A549 (cell line): ENCODE data around the gene MAPRE2. TPM values are rescaled to one million over a fixed set of nuclear protein-coding genes. Genes with fewer than 3 reads are reported as not detected.

Experiments used
- ATAC-seq, 2 experiments: fragments of 200-7000 bp in 1 of 2; fragments of >200 bp in 1 of 2; cut with Nextera tagmentation in 1 of 2; cut with Tn5 transposase in 1 of 2; 3 replicates each; pipeline versions ENCODE4 v1.8.0 to v1.9.1; 2018 to 2020; ENCODE audit warnings: mild to moderate bottlenecking in 1 of 2, moderate library complexity in 1 of 2
- CTCF ChIA-PET: fragments of 300-600 bp; sonication (Branson Sonifier 250); formaldehyde crosslinking; extraction: SDS; loops from one replicate; lab custom pipeline; 2021; ENCODE audit warnings: antibody characterized with exemption, inconsistent platforms; lab: Yijun Ruan, JAX
- POLR2A ChIA-PET: fragments of 350-600 bp; formaldehyde crosslinking; extraction: SDS; loops from one replicate; lab custom pipeline; 2021; ENCODE audit warnings: antibody characterized with exemption, inconsistent platforms; lab: Yijun Ruan, JAX
- DNase-seq, 2 experiments: peaks; one replicate each; pipeline versions ENCODE4 v3.0.0 to v3.0.0-alpha.2; 2011 to 2016; ENCODE audit warnings: low read depth in 1 of 2, low spot score in 1 of 2
- FAIRE-seq: peaks from 2 replicates; lab custom pipeline; 2011; peaks lifted over from hg19 to GRCh38; lab: Jason Lieb, UNC
- H3K27ac ChIP-seq, 2 experiments: fragments of >200 bp; sonication (Bioruptor Twin); formaldehyde crosslinking; 3 replicates each; pipeline ENCODE4 v1.5.1; 2016 to 2017
- H3K4me1 ChIP-seq: fragments of >200 bp; sonication (Bioruptor Twin); formaldehyde crosslinking; 3 replicates; pipeline ENCODE4 v1.6.1; 2016
- H3K4me2 ChIP-seq: fragments of >200 bp; sonication (Bioruptor Twin); formaldehyde crosslinking; 3 replicates; pipeline ENCODE4 v1.6.1; 2016
- H3K4me3 ChIP-seq: fragments of >200 bp; sonication (Bioruptor Twin); formaldehyde crosslinking; 3 replicates; pipeline ENCODE4 v1.5.1; 2016
- H3K9me3 ChIP-seq: fragments of >200 bp; sonication (Bioruptor Twin); formaldehyde crosslinking; 3 replicates; pipeline ENCODE4 v1.6.1; 2016
- ATOH8 ChIP-seq: fragments of 250-450 bp; sonication (Bioruptor Pico); IDR thresholded peaks from 2 replicates; pipeline ENCODE4 v1.5.0; 2020; ENCODE audit warnings: low read depth, mild to moderate bottlenecking, moderate library complexity
- BHLHE40 ChIP-seq: IDR thresholded peaks from 2 replicates; pipeline ENCODE4 v1.6.1; 2012; ENCODE audit warnings: low read depth, low read length, inconsistent platforms
- CBX2 ChIP-seq: fragments of 200-600 bp; sonication (generic); IDR thresholded peaks from 2 replicates; pipeline ENCODE4 v1.6.1; 2016; ENCODE audit warnings: low read depth, mild to moderate bottlenecking, borderline replicate concordance
- CTCF ChIP-seq: fragments of >200 bp; sonication (Bioruptor Twin); formaldehyde crosslinking; IDR thresholded peaks from 3 replicates; pipeline ENCODE4 v1.5.1; 2016
- EHMT2 ChIP-seq: fragments of 200-600 bp; sonication (generic); IDR thresholded peaks from 2 replicates; pipeline ENCODE4 v1.6.1; 2016; ENCODE audit warnings: antibody characterized with exemption, low read depth, mild to moderate bottlenecking, moderate library complexity
- EP300 ChIP-seq, 2 experiments: fragments of >200 bp; sonication (Bioruptor Twin); formaldehyde crosslinking; IDR thresholded peaks; 2 replicates in 1 of 2; 3 replicates in 1 of 2; pipeline ENCODE4 v1.6.1; 2016 to 2017
- GATA3 ChIP-seq: IDR thresholded peaks from 2 replicates; pipeline ENCODE4 v1.6.1; 2012; ENCODE audit warnings: borderline replicate concordance
- HES2 ChIP-seq: fragments of >200 bp; sonication (Bioruptor Twin); formaldehyde crosslinking; IDR thresholded peaks from 2 replicates; pipeline ENCODE4 v1.6.1; 2016
- HOXA7 ChIP-seq: fragments of 250-450 bp; sonication (Bioruptor Pico); IDR thresholded peaks from 2 replicates; pipeline ENCODE4 v1.5.0; 2020; ENCODE audit warnings: mild to moderate bottlenecking, moderate library complexity
- JUNB ChIP-seq: fragments of >200 bp; sonication (Bioruptor Twin); formaldehyde crosslinking; IDR thresholded peaks from 2 replicates; pipeline ENCODE4 v1.6.1; 2016
- MAX ChIP-seq: IDR thresholded peaks from 2 replicates; pipeline ENCODE4 v1.6.1; 2012
- MYC ChIP-seq: IDR thresholded peaks from 2 replicates; pipeline ENCODE4 v1.6.1; 2012; ENCODE audit warnings: mild to moderate bottlenecking, inconsistent platforms, low read length, improper control_type of control experiment, borderline replicate concordance
- NPAS2 ChIP-seq: fragments of 250-450 bp; sonication (Bioruptor Pico); IDR thresholded peaks from 2 replicates; pipeline ENCODE4 v1.8.0; 2022; ENCODE audit warnings: mild to moderate bottlenecking, moderate library complexity, borderline replicate concordance
- NR3C1 ChIP-seq: fragments of >200 bp; sonication (Bioruptor Twin); formaldehyde crosslinking; IDR thresholded peaks from 3 replicates; pipeline ENCODE4 v1.6.1; 2017
- RAD21 ChIP-seq, 2 experiments: fragments of >200 bp in 1 of 2; sonication (Bioruptor Twin) in 1 of 2; formaldehyde crosslinking in 1 of 2; IDR thresholded peaks in 1 of 2; conservative IDR thresholded peaks in 1 of 2; 2 replicates in 1 of 2; 3 replicates in 1 of 2; pipeline ENCODE4 v1.6.1; 2012 to 2018; ENCODE audit warnings: inconsistent platforms in 1 of 2
- RFX5 ChIP-seq: fragments of 450-650 bp; IDR thresholded peaks from 2 replicates; pipeline ENCODE4 v1.7.1; 2014; ENCODE audit warnings: antibody characterized with exemption, mild to moderate bottlenecking, moderate library complexity
- RNF2 ChIP-seq: fragments of 200-600 bp; sonication (generic); IDR thresholded peaks from 2 replicates; pipeline ENCODE4 v1.6.1; 2016; ENCODE audit warnings: low read depth, mild to moderate bottlenecking, antibody characterized with exemption, moderate library complexity, borderline replicate concordance
- SMC3 ChIP-seq: fragments of >200 bp; sonication (Bioruptor Twin); formaldehyde crosslinking; IDR thresholded peaks from 3 replicates; pipeline ENCODE4 v1.6.1; 2018; ENCODE audit warnings: inconsistent platforms
- SREBF2 ChIP-seq: fragments of 450-650 bp; IDR thresholded peaks from 2 replicates; pipeline ENCODE4 v1.6.1; 2014; ENCODE audit warnings: mild to moderate bottlenecking, moderate library complexity
- TFCP2L1 ChIP-seq: fragments of 250-450 bp; sonication (Bioruptor Pico); IDR thresholded peaks from 2 replicates; pipeline ENCODE4 v1.5.0; 2021; ENCODE audit warnings: mild to moderate bottlenecking
- ZFP36 ChIP-seq: fragments of 450-650 bp; IDR thresholded peaks from 2 replicates; pipeline ENCODE4 v1.6.1; 2014; ENCODE audit warnings: borderline replicate concordance; ENCODE audit not compliant: partially characterized antibody
- ZNF302 ChIP-seq: fragments of 250-450 bp; sonication (Bioruptor Pico); IDR thresholded peaks from 2 replicates; pipeline ENCODE4 v1.9.0; 2021; ENCODE audit warnings: inconsistent platforms, mild to moderate bottlenecking, moderate library complexity
- WGBS: methylation state at CpG from one replicate; pipeline ENCODE4 v1.1.6; 2017; ENCODE audit errors: missing lambda C conversion rate; 5-methylcytosine and 5-hydroxymethylcytosine counted together
- polyA plus RNA-seq, 4 experiments: library from polyadenylated mRNA; depleted of rRNA in 3 of 4; stranded (reverse); fragments of >200 nt; fragmentation: RNase III in 1 of 4; extraction: RNeasy Plus Mini Kit Qiagen cat#74134 plus additional on column Dnase treatment in 1 of 4; gene quantifications; 2 replicates in 3 of 4; 3 replicates in 1 of 4; pipeline ENCODE4 v1.2.3, GENCODE V29; 2011 to 2017
- TF ChIP-seq, protein P1 (sequence below): fragments of 150-350 bp; IDR thresholded peaks from 2 replicates; pipeline ENCODE4 v1.6.1; 2014; ENCODE audit warnings: low read depth, mild to moderate bottlenecking, low read length
- TF ChIP-seq, protein P2 (sequence below): fragments of 450-650 bp; IDR thresholded peaks from 2 replicates; pipeline ENCODE4 v1.6.1; 2014; ENCODE audit warnings: antibody characterized with exemption

Gene MAPRE2
- polyA plus RNA-seq, 2 of the 4 experiments (the other 2 are of a cell fraction), result 11.4 to 59.1 TPM

DNA sequence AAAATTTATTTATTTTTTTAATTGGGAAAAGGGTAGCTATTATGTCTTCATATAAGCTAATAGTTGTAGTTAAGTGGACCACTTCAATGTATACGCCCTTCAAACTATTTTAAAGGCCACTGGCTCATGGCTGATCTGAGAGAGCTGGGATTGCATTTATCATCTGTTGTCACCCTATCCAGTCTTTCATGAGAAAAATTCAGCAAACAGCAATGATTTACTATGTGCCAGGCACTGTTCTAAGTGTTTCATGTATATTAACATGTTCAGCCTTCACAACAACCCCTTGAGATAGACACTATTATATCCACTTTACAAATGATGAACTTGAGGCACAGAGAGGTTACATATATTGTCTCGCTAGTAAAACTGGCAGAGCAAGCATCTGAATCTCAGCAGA lies 133.5 kb downstream of the MAPRE2 start:
- DNase-seq (no peak), ATAC-seq (no peak), FAIRE-seq (no peak)
- no peak overlapping the region for H3K4me2 ChIP-seq
- ChIA-PET CTCF (no interaction called here), POLR2A (no interaction called here)
- H3K9me3 ChIP-seq, result no peaks in the 10 kb centered on the region
- no peak overlapping the region for H3K27ac ChIP-seq
- TF ChIP-seq, protein P1, sequence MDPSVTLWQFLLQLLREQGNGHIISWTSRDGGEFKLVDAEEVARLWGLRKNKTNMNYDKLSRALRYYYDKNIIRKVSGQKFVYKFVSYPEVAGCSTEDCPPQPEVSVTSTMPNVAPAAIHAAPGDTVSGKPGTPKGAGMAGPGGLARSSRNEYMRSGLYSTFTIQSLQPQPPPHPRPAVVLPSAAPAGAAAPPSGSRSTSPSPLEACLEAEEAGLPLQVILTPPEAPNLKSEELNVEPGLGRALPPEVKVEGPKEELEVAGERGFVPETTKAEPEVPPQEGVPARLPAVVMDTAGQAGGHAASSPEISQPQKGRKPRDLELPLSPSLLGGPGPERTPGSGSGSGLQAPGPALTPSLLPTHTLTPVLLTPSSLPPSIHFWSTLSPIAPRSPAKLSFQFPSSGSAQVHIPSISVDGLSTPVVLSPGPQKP, result no peak
- TF ChIP-seq EP300 (IDR thresholded peaks at IDR 0.05), result no peak
- WGBS, result 82% methylated on average over 2 of the region's 2 CpGs
- no peaks in the 10 kb centered on the region for H3K4me1 ChIP-seq
- no peak overlapping the region for H3K4me3 ChIP-seq

- TF ChIP-seq NPAS2, result no peak
- TF ChIP-seq EHMT2, result no peak
- TF ChIP-seq HOXA7 (CRISPR knock-in tag), result no peak
- TF ChIP-seq RNF2, result no peak
- TF ChIP-seq JUNB, result no peak
- no peak for TF ChIP-seq SMC3
- no peak for TF ChIP-seq BHLHE40
- TF ChIP-seq, all 56 proteins: peak for 0
- DNase-seq, result no peak
- no peak for ATAC-seq
- no peak for FAIRE-seq
- no peaks in the 10 kb centered on the region for H3K4me1 ChIP-seq
- ChIA-PET POLR2A (no interaction called here), CTCF (no interaction called here)
- no peak overlapping the region for H3K4me3 ChIP-seq
- WGBS, result 30% methylated on average over 3 of the region's 3 CpGs
- H3K4me2 ChIP-seq, result no peak overlapping the region
- no peaks in the 10 kb centered on the region for H3K9me3 ChIP-seq
- H3K27ac ChIP-seq, result no peak overlapping the region
Observed at GRCh38 chr18:35176925-35177324, 135.7 kb downstream of the MAPRE2 start.

DNA sequence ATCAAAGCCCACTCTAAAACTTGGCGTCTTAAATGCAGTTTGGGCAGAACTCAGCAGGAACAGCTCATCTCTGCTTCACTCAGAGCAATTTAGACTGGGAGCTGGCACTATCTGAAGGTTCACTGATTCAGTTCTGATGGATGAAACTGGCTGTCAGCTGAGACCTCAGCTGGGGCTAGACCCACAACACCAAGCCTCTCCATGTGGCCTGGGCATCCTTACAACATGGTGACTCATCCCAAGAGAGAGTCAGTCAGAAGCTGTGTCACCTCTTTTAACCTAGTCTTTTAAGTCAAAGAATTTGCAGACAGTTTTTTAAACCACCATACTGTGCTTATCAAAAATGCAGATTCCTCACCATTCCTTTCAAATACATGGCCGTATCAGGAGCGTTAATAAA lies 137.0 kb downstream of the MAPRE2 start:
- CTCF ChIA-PET, result no interaction called here
- ATAC-seq, result no peak
- FAIRE-seq, result no peak
- TF ChIP-seq GATA3 (no peak), ZFP36 (no peak), TFCP2L1 (CRISPR knock-in tag) (no peak), NR3C1 (no peak), HES2 (no peak), NPAS2 (no peak), RAD21 (conservative IDR thresholded peaks at IDR 0.05 in 1 of 2, IDR thresholded peaks at IDR 0.05 in 1 of 2) (no peak), ATOH8 (CRISPR knock-in tag) (no peak), RNF2 (no peak), ZNF302 (CRISPR knock-in tag) (no peak), CTCF (no peak), BHLHE40 (no peak), CBX2 (no peak), MAX (no peak), MYC (no peak), RFX5 (no peak), SREBF2 (no peak)
- TF ChIP-seq, protein P2, sequence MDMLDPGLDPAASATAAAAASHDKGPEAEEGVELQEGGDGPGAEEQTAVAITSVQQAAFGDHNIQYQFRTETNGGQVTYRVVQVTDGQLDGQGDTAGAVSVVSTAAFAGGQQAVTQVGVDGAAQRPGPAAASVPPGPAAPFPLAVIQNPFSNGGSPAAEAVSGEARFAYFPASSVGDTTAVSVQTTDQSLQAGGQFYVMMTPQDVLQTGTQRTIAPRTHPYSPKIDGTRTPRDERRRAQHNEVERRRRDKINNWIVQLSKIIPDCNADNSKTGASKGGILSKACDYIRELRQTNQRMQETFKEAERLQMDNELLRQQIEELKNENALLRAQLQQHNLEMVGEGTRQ, result no peak
- 66% methylated on average over 3 of the region's 3 CpGs for WGBS
- H3K27ac ChIP-seq, result no peak overlapping the region
- H3K9me3 ChIP-seq, result no peaks in the 10 kb centered on the region
- H3K4me2 ChIP-seq, result no peak overlapping the region
- no peak for DNase-seq
- POLR2A ChIA-PET, result no interaction called here
- H3K4me3 ChIP-seq, result no peak overlapping the region
- H3K4me1 ChIP-seq, result no peaks in the 10 kb centered on the region
